H9 (cell line): Measurements from ENCODE around the gene C19orf18. TPM values are rescaled to one million over a fixed set of nuclear protein-coding genes. Genes with fewer than 3 reads are reported as not detected.

ENCODE experiments used
- DNase-seq: peaks from one replicate; pipeline ENCODE4 v3.0.0-alpha.2; 2017
- H2AFZ ChIP-seq: one replicate; pipeline ENCODE4 v1.6.1; 2013; ENCODE audit warnings: mild to moderate bottlenecking, low read length, control low read depth, moderate library complexity
- H2AK5ac ChIP-seq: 2 replicates; pipeline ENCODE4 v1.6.1; 2013; ENCODE audit warnings: low read length, control low read depth, mixed read lengths; ENCODE audit not compliant: insufficient read length
- H2BK120ac ChIP-seq: one replicate; pipeline ENCODE4 v1.6.1; 2013; ENCODE audit warnings: low read depth, mild to moderate bottlenecking, low read length, control low read depth, inconsistent platforms; ENCODE audit not compliant: poor library complexity, severe bottlenecking
- H2BK12ac ChIP-seq: 2 replicates; pipeline ENCODE4 v1.6.1; 2013; ENCODE audit warnings: low read length, control low read depth, mixed read lengths, low read depth; ENCODE audit not compliant: insufficient read length
- H2BK15ac ChIP-seq: 2 replicates; pipeline ENCODE4 v1.6.1; 2013; ENCODE audit warnings: low read depth, low read length, control low read depth
- H2BK20ac ChIP-seq: one replicate; pipeline ENCODE4 v1.6.1; 2013; ENCODE audit warnings: low read depth, mild to moderate bottlenecking, low read length, control low read depth, inconsistent platforms; ENCODE audit not compliant: poor library complexity, severe bottlenecking
- H2BK5ac ChIP-seq: 2 replicates; pipeline ENCODE4 v1.6.1; 2013; ENCODE audit warnings: low read length, control low read depth, mixed read lengths; ENCODE audit not compliant: insufficient read length
- H3K14ac ChIP-seq: 2 replicates; pipeline ENCODE4 v1.6.1; 2013; ENCODE audit warnings: low read length, control low read depth; ENCODE audit not compliant: insufficient read depth
- H3K18ac ChIP-seq: 2 replicates; pipeline ENCODE4 v1.6.1; 2013; ENCODE audit warnings: low read depth, mild to moderate bottlenecking, mixed read lengths, low read length, control low read depth; ENCODE audit not compliant: insufficient read length
- H3K23ac ChIP-seq: 2 replicates; pipeline ENCODE4 v1.6.1; 2013; ENCODE audit warnings: low read length, control low read depth, mixed read lengths, low read depth; ENCODE audit not compliant: insufficient read length
- H3K23me2 ChIP-seq: 2 replicates; pipeline ENCODE4 v1.6.1; 2013; ENCODE audit warnings: low read depth, mild to moderate bottlenecking, mixed read lengths, low read length, control low read depth; ENCODE audit not compliant: insufficient read length, poor library complexity, severe bottlenecking
- H3K27ac ChIP-seq: 2 replicates; pipeline ENCODE4 v1.5.1; 2013; ENCODE audit warnings: low read length, control low read depth, mixed read lengths, low read depth; ENCODE audit not compliant: insufficient read length
- H3K27me3 ChIP-seq: 2 replicates; pipeline ENCODE4 v1.6.1; 2013; ENCODE audit warnings: low read length, control low read depth, inconsistent platforms; ENCODE audit not compliant: insufficient read depth
- H3K4ac ChIP-seq: 2 replicates; pipeline ENCODE4 v1.6.1; 2013; ENCODE audit warnings: low read depth, mild to moderate bottlenecking, control low read depth, inconsistent platforms, low read length, moderate library complexity
- H3K4me1 ChIP-seq: 2 replicates; pipeline ENCODE4 v1.6.1; 2013; ENCODE audit warnings: low read length, control low read depth, inconsistent platforms; ENCODE audit not compliant: insufficient read depth
- H3K4me2 ChIP-seq: 2 replicates; pipeline ENCODE4 v1.6.1; 2013; ENCODE audit warnings: low read length, control low read depth, mixed read lengths; ENCODE audit not compliant: insufficient read length, insufficient read depth
- H3K56ac ChIP-seq: 2 replicates; pipeline ENCODE4 v1.6.1; 2013; ENCODE audit warnings: low read depth, mild to moderate bottlenecking, mixed read lengths, low read length, control low read depth; ENCODE audit not compliant: insufficient read length
- H3K79me1 ChIP-seq: 2 replicates; pipeline ENCODE4 v1.6.1; 2013; ENCODE audit warnings: low read depth, mild to moderate bottlenecking, moderate library complexity, low read length, control low read depth, inconsistent platforms; ENCODE audit not compliant: insufficient read depth, poor library complexity, severe bottlenecking
- H3K79me2 ChIP-seq: 2 replicates; pipeline ENCODE4 v1.6.1; 2013; ENCODE audit warnings: low read length, control low read depth, inconsistent platforms; ENCODE audit not compliant: insufficient read depth
- H3K9ac ChIP-seq: 2 replicates; pipeline ENCODE4 v1.6.1; 2013; ENCODE audit warnings: low read length, control low read depth, mixed read lengths; ENCODE audit not compliant: insufficient read length; ENCODE audit errors: extremely low read depth
- H3K9me3 ChIP-seq: one replicate; pipeline ENCODE4 v1.6.1; 2013; ENCODE audit warnings: low read depth, low read length, inconsistent platforms; ENCODE audit not compliant: control insufficient read depth
- H3T11ph ChIP-seq: one replicate; pipeline ENCODE4 v1.6.1; 2013; ENCODE audit warnings: mild to moderate bottlenecking, low read length, control low read depth, inconsistent platforms
- H4K20me1 ChIP-seq: one replicate; pipeline ENCODE4 v1.6.1; 2013; ENCODE audit not compliant: control insufficient read depth, insufficient read length, insufficient read depth
- H4K5ac ChIP-seq: 2 replicates; pipeline ENCODE4 v1.6.1; 2013; ENCODE audit warnings: low read depth, mild to moderate bottlenecking, mixed read lengths, low read length, control low read depth; ENCODE audit not compliant: insufficient read length
- H4K8ac ChIP-seq: replicated peaks from 2 replicates; pipeline ENCODE4 v1.6.1; 2013; ENCODE audit warnings: low read length, control low read depth, mixed read lengths, low read depth; ENCODE audit not compliant: insufficient read length
- H4K91ac ChIP-seq: 2 replicates; pipeline ENCODE4 v1.6.1; 2013; ENCODE audit warnings: low read depth, mild to moderate bottlenecking, moderate library complexity, mixed read lengths, low read length, control low read depth; ENCODE audit not compliant: insufficient read length
- H3K27ac Mint-ChIP-seq, 3 experiments: 2 replicates in 2 of 3; 3 replicates in 1 of 3; pipeline ENCODE4 v1.8.0; 2020 to 2021; ENCODE audit warnings: mixed read lengths in 3 of 3, mild to moderate bottlenecking in 1 of 3, moderate library complexity in 1 of 3
- H3K27me3 Mint-ChIP-seq: 2 replicates; pipeline ENCODE4 v1.8.0; 2021; ENCODE audit warnings: low read depth, mild to moderate bottlenecking, moderate library complexity, mixed read lengths
- H3K36me3 Mint-ChIP-seq, 3 experiments: 2 replicates in 2 of 3; 3 replicates in 1 of 3; pipeline ENCODE4 v1.8.0; 2020 to 2021; ENCODE audit warnings: low read depth in 3 of 3, mixed read lengths in 3 of 3; ENCODE audit not compliant: insufficient read depth in 1 of 3
- H3K4me1 Mint-ChIP-seq, 2 experiments: 2 replicates each; pipeline ENCODE4 v1.8.0; 2020; ENCODE audit warnings: mixed read lengths in 2 of 2
- H3K4me3 Mint-ChIP-seq, 2 experiments: 2 replicates in 1 of 2; 3 replicates in 1 of 2; pipeline ENCODE4 v1.8.0; 2020 to 2021; ENCODE audit warnings: mild to moderate bottlenecking in 2 of 2, mixed read lengths in 2 of 2, moderate library complexity in 1 of 2
- H3K9me3 Mint-ChIP-seq, 2 experiments: 2 replicates in 1 of 2; 3 replicates in 1 of 2; pipeline ENCODE4 v1.8.0; 2020; ENCODE audit warnings: mild to moderate bottlenecking in 2 of 2, mixed read lengths in 2 of 2, moderate library complexity in 1 of 2
- CTCF ChIP-seq: fragments of 200-600 bp; sonication (generic); conservative IDR thresholded peaks from 3 replicates; pipeline ENCODE4 v1.8.0; 2021; ENCODE audit warnings: antibody characterized with exemption, mild to moderate bottlenecking
- WGBS: extraction: QIAGEN DNeasy Blood & Tissue Kit; methylation state at CpG from one replicate; pipeline ENCODE4 v1.1.7; 2013; ENCODE audit warnings: missing lambda C conversion rate, low lambda C conversion rate, mixed read lengths; ENCODE audit not compliant: insufficient read length; ENCODE audit errors: extremely low coverage; 5-methylcytosine and 5-hydroxymethylcytosine counted together
- total RNA-seq: library from RNA; stranded (reverse); gene quantifications from 2 replicates; pipeline ENCODE4 v1.2.1, GENCODE V29; 2021

C19orf18 gene
- total RNA-seq, 1 experiment from 2014 or later = 0.26 TPM

- no peak overlapping the region for H3K23ac ChIP-seq
- no peak overlapping the region for H3T11ph ChIP-seq
- H3K18ac ChIP-seq = no peak overlapping the region
- H3K14ac ChIP-seq = no peak overlapping the region
- TF ChIP-seq CTCF = peak; percentile 74
- no peaks in the 10 kb centered on the region for H3K4me1 ChIP-seq
- H2BK120ac ChIP-seq = no peak overlapping the region
- no peak overlapping the region for H4K8ac ChIP-seq
- H4K91ac ChIP-seq = no peak overlapping the region
- no peak overlapping the region for H3K56ac ChIP-seq
- no peak overlapping the region for H2BK5ac ChIP-seq
- Mint-ChIP-seq H3K4me3 (no peak overlapping the region), H3K9me3 (peaks cover 70 to 75% of the 10 kb centered on the region in 2 experiments), H3K27ac (no peak overlapping the region), H3K27me3 (peaks cover 13% of the 10 kb centered on the region), H3K36me3 (peaks cover 7 to 12% (median 11%) of the 10 kb centered on the region in 3 experiments), H3K4me1 (no peaks in the 10 kb centered on the region)
- no peaks in the 10 kb centered on the region for H3K79me1 ChIP-seq
- H4K5ac ChIP-seq = no peak overlapping the region
- H3K27me3 ChIP-seq = no peaks in the 10 kb centered on the region
- no peak overlapping the region for H2BK12ac ChIP-seq
- H3K9ac ChIP-seq = no peak overlapping the region
- no peak overlapping the region for H2AK5ac ChIP-seq
- H3K4me2 ChIP-seq = no peak overlapping the region
- H3K4ac ChIP-seq = no peak overlapping the region
- DNase-seq = peak; percentile 84
- no peaks in the 10 kb centered on the region for H4K20me1 ChIP-seq
- H3K27ac ChIP-seq = no peak overlapping the region
- H2BK15ac ChIP-seq = no peak overlapping the region
- no peak overlapping the region for H2AFZ ChIP-seq
- WGBS = no CpG with 5 or more reads among the region's 30 CpGs
- no peak overlapping the region for H2BK20ac ChIP-seq
- no peaks in the 10 kb centered on the region for H3K23me2 ChIP-seq
- H3K9me3 ChIP-seq = no peaks in the 10 kb centered on the region
- H3K79me2 ChIP-seq = no peaks in the 10 kb centered on the region
These were observed 47.4 kb upstream of the C19orf18 start for GRCh38 chr19:58021541-58022282.
